KMS-11 (cell line): ENCODE results near the gene ZDHHC18.
A peak's percentile ranks its signal among the peaks of the same experiment; 100 is the strongest.

Experiments
- H2AFZ ChIP-seq: fragments of 200-600 bp; sonication (generic); 2 replicates; pipeline ENCODE4 v1.6.1; 2016; ENCODE audit warnings: antibody characterized with exemption, mixed run types, low read depth
- H3K27ac ChIP-seq: fragments of 200-600 bp; sonication (generic); 2 replicates; pipeline ENCODE4 v1.6.1; 2016; ENCODE audit warnings: mild to moderate bottlenecking, mixed run types
- H3K27me3 ChIP-seq: fragments of 200-600 bp; sonication (generic); 2 replicates; pipeline ENCODE4 v1.6.1; 2017; ENCODE audit warnings: mild to moderate bottlenecking, low read depth, mixed run types, moderate library complexity; ENCODE audit not compliant: insufficient read depth
- H3K36me3 ChIP-seq: fragments of 200-600 bp; sonication (generic); 2 replicates; pipeline ENCODE4 v1.6.1; 2017; ENCODE audit warnings: mild to moderate bottlenecking, mixed run types; ENCODE audit not compliant: insufficient read depth
- H3K4me1 ChIP-seq: fragments of 200-600 bp; sonication (generic); 2 replicates; pipeline ENCODE4 v1.6.1; 2016; ENCODE audit warnings: mild to moderate bottlenecking, low read depth, mixed run types; ENCODE audit not compliant: poor library complexity, severe bottlenecking
- H3K4me2 ChIP-seq: fragments of 200-600 bp; sonication (generic); 2 replicates; pipeline ENCODE4 v1.7.0; 2016; ENCODE audit warnings: mild to moderate bottlenecking, mixed run types
- H3K4me3 ChIP-seq: fragments of 200-600 bp; sonication (generic); IDR thresholded peaks from 2 replicates; pipeline ENCODE4 v1.6.1; 2017; ENCODE audit warnings: low read depth, low read length, mixed read lengths; ENCODE audit not compliant: insufficient read depth
- H3K79me2 ChIP-seq: fragments of 200-600 bp; sonication (generic); 2 replicates; pipeline ENCODE4 v1.6.1; 2016; ENCODE audit warnings: low read depth, mixed run types; ENCODE audit not compliant: insufficient read depth
- H3K9ac ChIP-seq: fragments of 200-600 bp; sonication (generic); 2 replicates; pipeline ENCODE4 v1.6.1; 2016; ENCODE audit warnings: mild to moderate bottlenecking, mixed run types
- H4K20me1 ChIP-seq: fragments of 200-600 bp; sonication (generic); 2 replicates; pipeline ENCODE4 v1.6.1; 2016; ENCODE audit warnings: mild to moderate bottlenecking, mixed run types; ENCODE audit not compliant: insufficient read depth
- CTCF ChIP-seq: fragments of 200-600 bp; sonication (generic); conservative IDR thresholded peaks from 2 replicates; pipeline ENCODE4 v1.6.1; 2017; ENCODE audit warnings: low read depth, mild to moderate bottlenecking, antibody characterized with exemption, low read length, moderate library complexity, mixed read lengths

ZDHHC18 gene

GRCh38 chr1:26882696-26883463, 56.4 kb downstream of the ZDHHC18 start:
- Histone ChIP-seq H3K27ac (no peak overlapping the region), H3K4me3 (no peak overlapping the region), H3K4me2 (no peak overlapping the region), H3K79me2 (no peaks in the 10 kb centered on the region), H3K4me1 (peaks cover 2% of the 10 kb centered on the region), H4K20me1 (no peaks in the 10 kb centered on the region), H3K36me3 (no peaks in the 10 kb centered on the region), H3K9ac (no peak overlapping the region), H2AFZ (no peak overlapping the region), H3K27me3 (no peaks in the 10 kb centered on the region)
- no peak for TF ChIP-seq CTCF

GRCh38 chr1:26887125-26887524, 60.6 kb downstream of the ZDHHC18 start:
- Histone ChIP-seq H3K79me2 (peaks cover 11% of the 10 kb centered on the region; the same call in 1 of the 2 replicates), H3K4me1 (peaks cover 14% of the 10 kb centered on the region), H3K9ac (no peak overlapping the region), H3K4me3 (no peak overlapping the region), H3K36me3 (no peaks in the 10 kb centered on the region; the same call in 1 of the 2 replicates), H4K20me1 (no peaks in the 10 kb centered on the region), H3K27me3 (no peaks in the 10 kb centered on the region), H2AFZ (no peak overlapping the region), H3K4me2 (no peak overlapping the region), H3K27ac (no peak overlapping the region)
- TF ChIP-seq CTCF: peak; percentile 54

- Histone ChIP-seq H4K20me1 (no peaks in the 10 kb centered on the region), H3K79me2 (peaks cover 11% of the 10 kb centered on the region; the same call in 1 of the 2 replicates), H3K36me3 (no peaks in the 10 kb centered on the region; the same call in 1 of the 2 replicates), H2AFZ (no peak overlapping the region), H3K27ac (no peak overlapping the region), H3K9ac (no peak overlapping the region), H3K27me3 (no peaks in the 10 kb centered on the region), H3K4me3 (no peak overlapping the region), H3K4me2 (no peak overlapping the region), H3K4me1 (peaks cover 14% of the 10 kb centered on the region)
- no peak for TF ChIP-seq CTCF
These were observed 61.7 kb downstream of the ZDHHC18 start for GRCh38 chr1:26888231-26888630.

GRCh38 chr1:26889551-26890466, 63.3 kb downstream of the ZDHHC18 start, which contains the start of gene GPN2:
GPN2 (minus strand) TSS chr1:26890283; CDS start chr1:26890096, 187 bp downstream.
- Histone ChIP-seq H3K79me2 (peaks cover 11% of the 10 kb centered on the region; the same call in 1 of the 2 replicates), H3K27ac (peak within 1 kb of the TSS; percentile 30; the same call in 1 of the 2 replicates), H2AFZ (peak within 1 kb of the TSS; percentile 58), H4K20me1 (no peaks in the 10 kb centered on the region), H3K4me1 (peaks cover 14% of the 10 kb centered on the region), H3K4me3 (peak within 1 kb of the TSS; percentile 89), H3K27me3 (no peaks in the 10 kb centered on the region), H3K36me3 (no peaks in the 10 kb centered on the region; the same call in 1 of the 2 replicates), H3K9ac (peak within 1 kb of the TSS; percentile 51), H3K4me2 (peak within 1 kb of the TSS; percentile 94)
- no peak for TF ChIP-seq CTCF
